ENCODE measurements around the gene SIRT3. TPM values are rescaled to one million over a fixed set of nuclear protein-coding genes. Genes with fewer than 3 reads are reported as not detected.

Gene SIRT3
- total and polyA plus RNA-seq, 2 of the 4 experiments (the other 2 are of a cell fraction) = 5.4 to 18.6 TPM

- no peak overlapping the region for H2AK5ac ChIP-seq (ENCODE audit: low read depth, low read length)
- no peak overlapping the region for H3K18ac ChIP-seq (ENCODE audit: low read depth, low read length)
- DNase-seq (no peak), ATAC-seq (ENCODE audit: low read depth) (no peak)
- 0 out of 2 replicates have a peak overlapping the region, but pooled peaks have one; percentile 99 for H3K14ac ChIP-seq (replicated peaks; ENCODE audit: low read depth, low read length)
- H2BK120ac ChIP-seq (ENCODE audit: low read depth, low read length) = no peak overlapping the region
- H2BK20ac ChIP-seq (ENCODE audit: low read depth, low read length) = no peak overlapping the region
- H3K23ac ChIP-seq (ENCODE audit: low read depth, low read length) = 0 out of 2 replicates have a peak overlapping the region, but pooled peaks have one; percentile 14
- H3K9me1 ChIP-seq (ENCODE audit: insufficient read depth, low read length) = no peaks in the 10 kb centered on the region
- H3K36me3 ChIP-seq (ENCODE audit: control insufficient read depth, insufficient read depth, low read length) = peaks cover 2% of the 10 kb centered on the region; the same call in 1 of the 2 replicates
- TF ChIP-seq FOS (IDR thresholded peaks at IDR 0.05; ENCODE audit: low read depth, low read length) (no peak), MAZ (IDR thresholded peaks at IDR 0.05; ENCODE audit: borderline replicate concordance, low read depth, low read length) (no peak), MXI1 (IDR thresholded peaks at IDR 0.05; ENCODE audit: borderline replicate concordance, low read depth, low read length) (no peak), MAFK (IDR thresholded peaks at IDR 0.05; ENCODE audit: low read depth, low read length) (no peak), ELK1 (IDR thresholded peaks at IDR 0.05; ENCODE audit: borderline replicate concordance, low read depth, low read length) (no peak), POLR2A (IDR thresholded peaks at IDR 0.05; ENCODE audit: low read depth, low read length) (no peak), RAD21 (IDR thresholded peaks at IDR 0.05; ENCODE audit: low read length) (no peak), SMC3 (IDR thresholded peaks at IDR 0.05; ENCODE audit: low read depth, low read length) (no peak), USF2 (IDR thresholded peaks at IDR 0.05; ENCODE audit: low read depth, low read length) (no peak), CHD1 (IDR thresholded peaks at IDR 0.05; ENCODE audit: low read depth, low read length) (no peak), RFX5 (IDR thresholded peaks at IDR 0.05; ENCODE audit: low read depth, low read length) (no peak)
- H4K5ac ChIP-seq (ENCODE audit: low read depth, low read length) = no peak overlapping the region
- no peak overlapping the region for H2AFZ ChIP-seq (replicated peaks; ENCODE audit: low read length, poor library complexity)
- no peaks in the 10 kb centered on the region for H3K9me3 ChIP-seq (ENCODE audit: control insufficient read depth, insufficient read depth, low read length)
- dilution Hi-C loops (cut with HindIII; ENCODE audit: low sequenced_read_pairs, unreplicated experiment) = no loop called here
- WGBS, 2 experiments (ENCODE audit: extremely low coverage in 2 of 2, insufficient read length in 1 of 2) = 82% methylated on average over 3 of the region's 8 CpGs; no CpG with 5 or more reads in 1 of the 2 experiments
- peaks cover 2% of the 10 kb centered on the region for H3K4me1 ChIP-seq (ENCODE audit: control insufficient read depth, insufficient read depth, low read length)
- H2BK15ac ChIP-seq (ENCODE audit: low read depth, low read length) = no peak overlapping the region
- H2AK9ac ChIP-seq (replicated peaks; ENCODE audit: low read depth, low read length, poor library complexity) = no peak overlapping the region
- H3K79me1 ChIP-seq (ENCODE audit: low read depth in 1 of 2, low read length in 2 of 2) = peaks cover 8 to 51% of the 10 kb centered on the region in 2 experiments; a peak in 3 of 4 replicates
- intact Hi-C loops (cut with micrococcal nuclease) = no loop called here
- BruUV-seq (replicated peaks) = no TSS peak
- no peaks in the 10 kb centered on the region for H3K27me3 ChIP-seq (ENCODE audit: control insufficient read depth, insufficient read depth, low read length)
- H3K27ac ChIP-seq (ENCODE audit: insufficient read depth, low read length) = no peak overlapping the region
- H4K91ac ChIP-seq (ENCODE audit: insufficient read depth, low read depth, low read length) = no peak overlapping the region
- no peak overlapping the region for H4K8ac ChIP-seq (ENCODE audit: low read depth in 2 of 2, low read length in 2 of 2)
- no peak overlapping the region for H3K56ac ChIP-seq (ENCODE audit: extremely low read depth, insufficient read depth, low read length)
- in situ Hi-C loops (cut with MboI; ENCODE audit: low sequenced_read_pairs) = no loop called here
- CTCF ChIA-PET = interaction anchor here (0.5 to 0.8 kb wide), 2 partner anchors 11 to 31 kb away, joined by 4 read pairs; no protein-coding TSS in a partner anchor
- H2BK5ac ChIP-seq (ENCODE audit: low read depth, low read length, poor library complexity, severe bottlenecking) = no peak overlapping the region
- H4K20me1 ChIP-seq (ENCODE audit: insufficient read depth, low read length) = peaks cover 4% of the 10 kb centered on the region
- peak overlapping the region; percentile 88; the same call in 1 of the 2 replicates for H3K4me3 ChIP-seq (ENCODE audit: insufficient read depth, low read depth, low read length)
- peak overlapping the region; percentile 86; the same call in 1 of the 2 replicates for H3K9ac ChIP-seq (ENCODE audit: low read depth, low read length)
- H3K4me2 ChIP-seq (ENCODE audit: low read depth, low read length) = peak overlapping the region; percentile 98
- POLR2A ChIA-PET (ENCODE audit: unreplicated experiment) = no interaction called here
- H3K4ac ChIP-seq (ENCODE audit: low read depth, low read length) = no peak overlapping the region
These were observed 962 bp downstream of the SIRT3 start for GRCh38 chr11:235180-235579.

Measured in IMR-90 (cell line).